HUES64 (cell line): Measurements from ENCODE around the gene PTPN23. TPM values are rescaled to one million over a fixed set of nuclear protein-coding genes. Genes with fewer than 3 reads are reported as not detected.

ENCODE experiments used
- H3K27ac ChIP-seq: 2 replicates; pipeline ENCODE4 v1.7.0; 2013; ENCODE audit warnings: low read depth, low read length, inconsistent platforms
- H3K27me3 ChIP-seq: 2 replicates; pipeline ENCODE4 v1.6.1; 2013; ENCODE audit warnings: mild to moderate bottlenecking, low read length; ENCODE audit not compliant: insufficient read depth
- H3K36me3 ChIP-seq: 2 replicates; pipeline ENCODE4 v1.6.1; 2013; ENCODE audit warnings: mild to moderate bottlenecking, low read length; ENCODE audit not compliant: insufficient read depth
- H3K4me1 ChIP-seq: 2 replicates; pipeline ENCODE4 v1.6.1; 2013; ENCODE audit warnings: mild to moderate bottlenecking, low read length, moderate library complexity; ENCODE audit not compliant: insufficient read depth
- H3K4me3 ChIP-seq: 2 replicates; pipeline ENCODE4 v1.5.1; 2013; ENCODE audit warnings: mild to moderate bottlenecking, low read length, moderate library complexity
- H3K9ac ChIP-seq: 2 replicates; pipeline ENCODE4 v1.6.1; 2013; ENCODE audit warnings: mild to moderate bottlenecking, low read depth, low read length
- H3K9me3 ChIP-seq: 2 replicates; pipeline ENCODE4 v1.6.1; 2013; ENCODE audit warnings: low read depth, low read length; ENCODE audit not compliant: insufficient read depth
- WGBS: fragments of 150-250, 120-280 bp; methylation state at CpG from one replicate; pipeline ENCODE4 v1.1.7; 2013; ENCODE audit warnings: missing lambda C conversion rate; 5-methylcytosine and 5-hydroxymethylcytosine counted together
- polyA plus RNA-seq, 2 experiments: library from polyadenylated mRNA; stranded (reverse); fragments of 50-300 nt; gene quantifications; one replicate each; pipeline ENCODE4 v1.2.3, GENCODE V29; 2013

PTPN23 gene
- polyA plus RNA-seq (2013, experiment 1 of 2) = 22.5 TPM
- polyA plus RNA-seq (2013, experiment 2 of 2) = 26.0 TPM

- 0 out of 2 replicates have a peak, but pooled peaks cover 4% of the 10 kb centered on the region for H3K36me3 ChIP-seq
- under 1% methylated on average over 60 of the region's 61 CpGs for WGBS
Measured at GRCh38 chr3:47380601-47381316, at the start of gene PTPN23. PTPN23 (plus strand) TSS chr3:47381021; CDS start chr3:47381097, 76 bp downstream.

GRCh38 chr3:47333907-47334306 lies 46.9 kb upstream of the PTPN23 start:
- no peaks in the 10 kb centered on the region for H3K27me3 ChIP-seq
- WGBS = 89% methylated on average over 3 of the region's 3 CpGs
- H3K4me3 ChIP-seq = no peak overlapping the region
- H3K9ac ChIP-seq = no peak overlapping the region
- no peaks in the 10 kb centered on the region for H3K4me1 ChIP-seq
- no peaks in the 10 kb centered on the region for H3K9me3 ChIP-seq
- peaks cover 86% of the 10 kb centered on the region for H3K36me3 ChIP-seq
- H3K27ac ChIP-seq = no peak overlapping the region

More at GRCh38 chr3:47380601-47381316, at the start of gene PTPN23:
- Histone ChIP-seq H3K9me3 (no peaks in the 10 kb centered on the region), H3K27ac (peak within 1 kb of the TSS; percentile 89), H3K9ac (peak within 1 kb of the TSS; percentile 84), H3K27me3 (no peaks in the 10 kb centered on the region), H3K4me1 (peaks cover 6% of the 10 kb centered on the region; the same call in 1 of the 2 replicates), H3K4me3 (peak within 1 kb of the TSS; percentile 93)

- peaks cover 87% of the 10 kb centered on the region for H3K36me3 ChIP-seq
- no peak overlapping the region for H3K9ac ChIP-seq
- no peak overlapping the region for H3K27ac ChIP-seq
- no peak overlapping the region for H3K4me3 ChIP-seq
- 91% methylated on average over 5 of the region's 5 CpGs for WGBS
- H3K27me3 ChIP-seq = no peaks in the 10 kb centered on the region
- no peaks in the 10 kb centered on the region for H3K4me1 ChIP-seq
- H3K9me3 ChIP-seq = no peaks in the 10 kb centered on the region
Measured at GRCh38 chr3:47337656-47338055, 43.2 kb upstream of the PTPN23 start.

GRCh38 chr3:47339951-47340350 lies 40.9 kb upstream of the PTPN23 start:
- no peak overlapping the region for H3K9ac ChIP-seq
- H3K9me3 ChIP-seq = no peaks in the 10 kb centered on the region
- no peak overlapping the region for H3K4me3 ChIP-seq
- H3K27me3 ChIP-seq = no peaks in the 10 kb centered on the region
- no peak overlapping the region for H3K27ac ChIP-seq
- 92% methylated on average over 2 of the region's 2 CpGs for WGBS
- peaks cover 88% of the 10 kb centered on the region for H3K36me3 ChIP-seq
- no peaks in the 10 kb centered on the region for H3K4me1 ChIP-seq

DNA sequence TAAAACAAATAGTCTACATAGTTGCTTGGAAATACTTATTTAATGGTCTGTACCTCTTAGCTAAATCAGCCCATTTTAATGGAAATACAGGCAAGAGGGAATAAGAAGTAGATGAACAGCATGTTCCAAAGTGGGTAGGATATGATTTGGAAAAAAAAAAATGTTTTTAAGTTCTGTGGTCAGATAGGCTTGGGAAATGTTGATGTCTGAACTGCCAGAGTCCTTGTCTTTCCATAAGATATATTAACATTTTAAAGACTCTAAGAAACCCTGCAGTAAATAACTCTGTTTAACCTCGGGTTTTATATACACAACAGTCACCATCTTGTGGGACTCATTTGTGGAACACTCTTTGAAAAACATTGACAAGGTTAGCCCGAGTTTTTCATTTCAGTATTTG lies 40.0 kb upstream of the PTPN23 start:
- Histone ChIP-seq H3K27me3 (no peaks in the 10 kb centered on the region), H3K4me3 (no peak overlapping the region), H3K27ac (no peak overlapping the region), H3K9me3 (no peaks in the 10 kb centered on the region), H3K36me3 (peaks cover 90% of the 10 kb centered on the region), H3K9ac (no peak overlapping the region), H3K4me1 (no peaks in the 10 kb centered on the region)
- whole genome bisulfite sequencing = 90% methylated on average over 1 of the region's 2 CpGs

- no peak overlapping the region for H3K27ac ChIP-seq
- H3K4me1 ChIP-seq = no peaks in the 10 kb centered on the region
- no peaks in the 10 kb centered on the region for H3K9me3 ChIP-seq
- no peak overlapping the region for H3K4me3 ChIP-seq
- H3K9ac ChIP-seq = no peak overlapping the region
- no peaks in the 10 kb centered on the region for H3K27me3 ChIP-seq
- H3K36me3 ChIP-seq = peaks cover 82% of the 10 kb centered on the region
- WGBS = 88% methylated on average over 2 of the region's 2 CpGs
Measured at GRCh38 chr3:47342151-47342550, 38.7 kb upstream of the PTPN23 start.

GRCh38 chr3:47342812-47343211 lies 38.0 kb upstream of the PTPN23 start:
- Histone ChIP-seq H3K27ac (no peak overlapping the region), H3K36me3 (peaks cover 75% of the 10 kb centered on the region), H3K27me3 (no peaks in the 10 kb centered on the region), H3K4me3 (no peak overlapping the region), H3K9ac (no peak overlapping the region), H3K4me1 (no peaks in the 10 kb centered on the region), H3K9me3 (no peaks in the 10 kb centered on the region)

- 95% methylated on average over 17 of the region's 17 CpGs for WGBS
- Histone ChIP-seq H3K4me1 (no peaks in the 10 kb centered on the region), H3K27me3 (no peaks in the 10 kb centered on the region), H3K9me3 (no peaks in the 10 kb centered on the region), H3K36me3 (peaks cover 70% of the 10 kb centered on the region), H3K27ac (no peak overlapping the region), H3K9ac (no peak overlapping the region), H3K4me3 (no peak overlapping the region)
Measured at GRCh38 chr3:47343471-47343971, 37.3 kb upstream of the PTPN23 start.

- 94% methylated on average over 6 of the region's 6 CpGs for WGBS
- no peak overlapping the region for H3K9ac ChIP-seq
- no peaks in the 10 kb centered on the region for H3K9me3 ChIP-seq
- no peak overlapping the region for H3K27ac ChIP-seq
- H3K36me3 ChIP-seq = peaks cover 57% of the 10 kb centered on the region
- H3K27me3 ChIP-seq = no peaks in the 10 kb centered on the region
- no peaks in the 10 kb centered on the region for H3K4me1 ChIP-seq
- no peak overlapping the region for H3K4me3 ChIP-seq
Measured at GRCh38 chr3:47344971-47345370, 35.9 kb upstream of the PTPN23 start.

DNA sequence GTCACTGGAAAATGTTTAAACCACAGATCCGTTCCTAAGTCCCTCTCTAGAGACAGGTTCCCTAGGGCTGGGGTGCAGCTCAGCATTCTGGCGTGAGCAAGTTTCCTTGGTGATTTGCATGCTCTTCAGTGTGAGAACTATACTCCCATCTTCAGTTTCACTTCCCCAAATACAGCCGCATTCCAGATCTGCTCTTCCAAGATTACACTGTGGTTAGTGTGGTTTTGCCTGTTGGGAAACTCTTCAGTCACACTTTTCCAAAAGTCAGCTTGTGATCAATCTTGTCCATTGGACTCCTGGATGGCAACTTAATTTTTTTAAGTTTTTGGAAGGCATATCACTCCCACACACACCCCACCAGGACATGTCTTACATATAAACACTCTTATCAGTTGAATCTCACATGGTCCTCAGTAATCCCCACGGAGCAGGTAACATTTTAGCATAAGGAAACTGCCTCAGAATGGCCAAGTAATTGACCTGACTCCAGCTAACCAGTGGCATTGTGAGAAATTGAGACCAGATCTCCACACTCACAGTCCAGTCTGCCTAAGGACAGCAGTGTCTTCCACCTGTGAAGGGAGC lies 33.5 kb upstream of the PTPN23 start:
- Histone ChIP-seq H3K27me3 (no peaks in the 10 kb centered on the region), H3K9ac (no peak overlapping the region), H3K9me3 (no peaks in the 10 kb centered on the region), H3K27ac (no peak overlapping the region), H3K4me3 (no peak overlapping the region), H3K36me3 (peaks cover 39% of the 10 kb centered on the region), H3K4me1 (no peaks in the 10 kb centered on the region)
- WGBS = 85% methylated on average over 4 of the region's 4 CpGs

- Histone ChIP-seq H3K9me3 (no peaks in the 10 kb centered on the region), H3K4me1 (no peaks in the 10 kb centered on the region), H3K4me3 (no peak overlapping the region), H3K27me3 (no peaks in the 10 kb centered on the region), H3K36me3 (peaks cover 27% of the 10 kb centered on the region), H3K9ac (no peak overlapping the region), H3K27ac (no peak overlapping the region)
- 91% methylated on average over 5 of the region's 5 CpGs for WGBS
Measured at GRCh38 chr3:47348411-47349154, 32.2 kb upstream of the PTPN23 start.
